ENCODE measurements around the gene MB21D2. TPM values are rescaled to one million over a fixed set of nuclear protein-coding genes. Genes with fewer than 3 reads are reported as not detected.

Gene MB21D2
- total RNA-seq, 2 donors from 2014 or later, result 0.45 to 1.7 TPM

GRCh38 chr3:192875971-192876565 is 41.6 kb downstream of the MB21D2 start:
- H3K36me3 Mint-ChIP-seq, result no peaks in the 10 kb centered on the region
- ATAC-seq, result no peak
- H3K27me3 Mint-ChIP-seq, result peaks cover 0 to 5% of the 10 kb centered on the region in 2 donors
- peaks cover 4% of the 10 kb centered on the region for H3K9me3 Mint-ChIP-seq
- H3K4me1 Mint-ChIP-seq (ENCODE audit: low read depth in 2 of 2), result no peaks in the 10 kb centered on the region
- H3K4me3 Mint-ChIP-seq, result no peak overlapping the region
- no peak for DNase-seq (ENCODE audit: low spot score)
- H3K27ac Mint-ChIP-seq, result no peak overlapping the region

DNA sequence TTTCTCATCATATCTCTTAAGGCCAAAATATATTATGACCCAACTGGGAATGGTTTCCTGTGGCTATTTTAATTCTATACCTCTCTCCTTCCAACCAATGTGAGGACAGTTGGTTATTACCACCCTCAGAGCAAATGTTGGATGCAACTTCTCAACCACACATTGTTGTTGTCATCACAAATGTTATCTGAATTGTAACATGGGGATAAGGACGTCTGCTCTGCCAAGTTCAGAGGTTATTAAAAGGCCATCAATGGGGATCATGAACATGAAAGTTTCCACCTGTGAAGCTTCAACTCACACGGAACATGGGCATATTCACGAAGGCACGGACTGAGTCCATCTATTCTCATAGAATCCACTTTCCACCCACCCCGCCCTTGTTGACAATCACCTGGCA is 46.8 kb downstream of the MB21D2 start:
- Mint-ChIP-seq H3K9me3 (no peaks in the 10 kb centered on the region), H3K36me3 (no peaks in the 10 kb centered on the region), H3K4me3 (no peak overlapping the region), H3K27me3 (no peaks in the 10 kb centered on the region), H3K4me1 (ENCODE audit: low read depth in 2 of 2) (no peaks in the 10 kb centered on the region), H3K27ac (no peak overlapping the region)
- no peak for ATAC-seq
- no peak for DNase-seq (ENCODE audit: low spot score)

DNA sequence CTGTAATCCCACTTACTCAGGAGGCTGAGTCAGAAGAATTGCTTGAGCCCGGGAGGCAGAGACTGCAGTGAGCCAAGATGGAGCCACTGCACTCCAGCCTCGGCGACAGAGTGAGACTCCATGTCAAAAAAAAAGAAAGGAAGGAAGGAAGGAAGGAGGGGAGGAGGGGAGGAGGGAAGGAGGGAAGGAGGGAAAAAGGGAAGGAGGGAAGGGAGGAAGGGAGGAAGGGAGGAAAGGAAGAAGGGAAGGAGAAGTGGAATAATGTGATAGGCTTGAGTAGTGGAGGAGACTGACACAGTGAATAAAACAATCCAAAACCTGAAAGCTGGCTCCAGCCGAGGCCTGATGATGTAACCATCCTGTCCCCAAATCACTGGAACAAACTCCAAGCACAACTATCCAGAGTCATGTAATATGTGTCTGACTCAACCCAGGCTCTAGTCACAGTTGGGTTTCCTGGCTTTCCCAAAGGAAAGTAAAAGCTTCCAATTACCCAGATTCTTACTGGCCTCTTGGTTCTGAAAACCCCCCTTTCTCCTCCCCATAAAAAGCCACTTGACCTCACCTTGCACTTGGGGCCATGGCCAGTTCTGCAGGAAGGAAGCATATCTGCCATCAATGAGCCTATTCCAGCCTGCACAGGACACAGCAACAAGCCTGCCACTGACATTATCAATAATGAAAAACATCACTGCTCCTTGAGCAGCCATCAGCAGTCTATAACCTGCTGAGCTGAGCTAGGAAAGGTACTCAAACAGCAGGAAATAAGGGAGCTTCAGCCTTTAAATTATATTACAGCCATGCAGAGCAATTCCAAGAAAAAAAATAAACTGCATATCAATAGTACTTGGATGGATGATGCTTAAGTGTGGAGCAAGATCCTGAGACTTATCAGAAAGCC is 48.3 kb downstream of the MB21D2 start:
- Mint-ChIP-seq H3K27ac (no peak overlapping the region), H3K27me3 (no peaks in the 10 kb centered on the region), H3K4me1 (ENCODE audit: low read depth in 2 of 2) (no peaks in the 10 kb centered on the region)

GRCh38 chr3:192867645-192868044 is 50.0 kb downstream of the MB21D2 start:
- DNase-seq (ENCODE audit: low spot score), result no peak
- Mint-ChIP-seq H3K4me3 (no peak overlapping the region), H3K9me3 (no peaks in the 10 kb centered on the region), H3K36me3 (no peaks in the 10 kb centered on the region), H3K4me1 (ENCODE audit: low read depth in 2 of 2) (no peaks in the 10 kb centered on the region), H3K27me3 (no peaks in the 10 kb centered on the region), H3K27ac (no peak overlapping the region)
- ATAC-seq, result no peak

More for the DNA sequence above, 48.3 kb downstream of the MB21D2 start:
- H3K9me3 Mint-ChIP-seq, result no peaks in the 10 kb centered on the region
- no peak for DNase-seq (ENCODE audit: low spot score)
- no peak for ATAC-seq
- no peaks in the 10 kb centered on the region for H3K36me3 Mint-ChIP-seq
- H3K4me3 Mint-ChIP-seq, result no peak overlapping the region

GRCh38 chr3:192866804-192867203 is 50.9 kb downstream of the MB21D2 start:
- no peak overlapping the region for H3K27ac Mint-ChIP-seq
- peak in 1 of 2 donors; percentile 28 for ATAC-seq
- H3K4me3 Mint-ChIP-seq, result no peak overlapping the region
- no peaks in the 10 kb centered on the region for H3K27me3 Mint-ChIP-seq
- no peaks in the 10 kb centered on the region for H3K36me3 Mint-ChIP-seq
- H3K4me1 Mint-ChIP-seq (ENCODE audit: low read depth in 2 of 2), result no peaks in the 10 kb centered on the region
- DNase-seq (ENCODE audit: low spot score), result no peak
- no peaks in the 10 kb centered on the region for H3K9me3 Mint-ChIP-seq

DNA sequence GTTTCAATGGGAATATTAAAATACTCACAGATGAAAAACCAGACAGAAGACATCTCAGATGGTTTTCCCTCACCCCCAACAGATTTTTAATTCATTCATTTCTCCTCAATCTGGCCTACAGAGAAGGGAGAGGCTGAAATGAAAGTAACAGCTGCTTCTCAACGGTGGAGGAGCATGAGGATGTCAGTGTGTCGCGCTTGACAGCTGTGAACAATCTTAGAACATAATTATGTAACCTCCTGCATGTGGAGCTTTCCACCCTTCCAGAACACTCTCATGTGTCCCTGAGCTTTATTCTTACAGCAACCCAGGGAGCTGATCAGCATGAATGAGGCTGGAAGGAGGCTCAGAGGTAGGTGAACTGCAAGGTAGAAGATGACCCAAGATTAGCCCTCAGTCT is 52.7 kb downstream of the MB21D2 start:
- Mint-ChIP-seq H3K36me3 (no peaks in the 10 kb centered on the region), H3K4me1 (ENCODE audit: low read depth in 2 of 2) (no peaks in the 10 kb centered on the region), H3K27ac (no peak overlapping the region), H3K4me3 (no peak overlapping the region), H3K9me3 (no peaks in the 10 kb centered on the region), H3K27me3 (no peaks in the 10 kb centered on the region)
- DNase-seq (ENCODE audit: low spot score), result no peak
- ATAC-seq, result no peak

DNA sequence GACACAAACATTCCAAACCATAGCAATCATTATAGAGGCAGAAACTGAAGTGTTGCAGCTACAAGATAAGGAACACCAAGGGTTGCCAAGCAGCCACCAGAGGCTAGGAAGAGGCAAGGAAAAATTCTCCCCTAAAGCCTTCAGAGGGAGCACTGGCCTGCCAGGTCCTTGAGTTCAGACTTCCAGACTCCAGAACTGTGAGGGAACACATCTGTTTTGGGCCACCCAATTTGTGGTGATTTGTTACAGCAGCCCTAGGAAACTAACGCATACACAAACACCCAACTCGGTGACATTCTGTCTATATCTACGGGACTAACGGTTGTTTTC is 54.6 kb downstream of the MB21D2 start:
- ATAC-seq (no peak), DNase-seq (ENCODE audit: low spot score) (no peak)
- no peak overlapping the region for H3K27ac Mint-ChIP-seq
- H3K4me3 Mint-ChIP-seq, result no peak overlapping the region
- peaks cover 0 to 4% of the 10 kb centered on the region in 2 donors for H3K27me3 Mint-ChIP-seq
- no peaks in the 10 kb centered on the region for H3K4me1 Mint-ChIP-seq (ENCODE audit: low read depth in 2 of 2)
- H3K9me3 Mint-ChIP-seq, result no peaks in the 10 kb centered on the region
- H3K36me3 Mint-ChIP-seq, result no peaks in the 10 kb centered on the region

DNA sequence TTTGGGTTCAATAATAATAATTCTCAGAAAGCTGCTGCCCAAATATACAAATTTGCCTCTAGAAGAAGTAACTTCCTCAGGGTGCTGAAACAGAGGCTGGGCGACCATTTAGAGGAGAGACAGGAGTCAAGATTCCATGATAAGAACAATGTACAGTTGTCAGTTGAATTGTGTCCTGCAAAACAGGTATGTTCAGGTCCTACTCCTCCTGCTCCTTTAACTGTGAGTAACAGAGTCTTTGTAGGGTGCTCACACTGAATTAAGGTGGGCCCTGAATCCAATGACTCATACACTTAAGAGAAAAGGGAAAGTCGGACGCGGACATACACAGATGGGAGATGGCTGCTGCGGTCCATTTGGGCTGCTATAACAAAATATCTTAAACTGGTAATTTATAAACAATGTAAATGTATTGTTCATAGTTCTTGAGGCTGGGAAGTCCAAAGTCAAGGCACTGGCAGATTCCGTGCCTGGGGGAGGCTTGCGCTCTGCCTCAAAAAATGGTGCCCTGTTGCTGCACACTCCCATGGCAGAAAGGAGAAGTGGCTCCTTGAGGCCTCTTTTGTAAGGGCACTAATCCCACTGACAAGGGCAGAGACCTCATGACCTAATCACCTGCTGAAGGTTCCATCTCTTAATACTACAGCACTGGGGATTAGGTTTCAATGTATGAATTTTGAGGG is 55.1 kb downstream of the MB21D2 start:
- DNase-seq (ENCODE audit: low spot score), result no peak
- no peak for ATAC-seq
- Mint-ChIP-seq H3K4me3 (no peak overlapping the region), H3K4me1 (ENCODE audit: low read depth in 2 of 2) (no peaks in the 10 kb centered on the region), H3K27me3 (peaks cover 0 to 4% of the 10 kb centered on the region in 2 donors), H3K9me3 (no peaks in the 10 kb centered on the region), H3K36me3 (no peaks in the 10 kb centered on the region), H3K27ac (no peak overlapping the region)

DNA sequence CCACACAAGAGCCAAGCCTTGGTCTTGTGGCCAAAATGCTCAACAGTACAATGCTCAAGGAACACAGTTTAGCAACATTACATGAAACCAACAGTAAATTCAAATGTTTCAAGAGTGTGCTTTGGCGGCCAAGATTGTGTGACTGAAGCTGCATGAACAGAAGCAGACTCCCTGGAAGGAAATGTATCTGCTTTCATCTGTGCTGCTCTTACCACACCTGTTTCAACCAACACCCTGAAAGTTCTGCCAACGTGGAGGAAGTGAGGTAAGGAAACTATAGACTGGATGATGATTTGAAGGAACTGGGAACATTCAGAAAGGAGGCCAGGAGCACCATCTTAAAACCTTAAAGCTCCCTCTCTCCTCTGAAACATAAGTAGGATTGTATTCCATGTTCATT is 55.7 kb downstream of the MB21D2 start:
- H3K36me3 Mint-ChIP-seq, result no peaks in the 10 kb centered on the region
- peaks cover 4 to 7% of the 10 kb centered on the region in 2 donors for H3K27me3 Mint-ChIP-seq
- no peak overlapping the region for H3K27ac Mint-ChIP-seq
- ATAC-seq (no peak), DNase-seq (ENCODE audit: low spot score) (no peak)
- H3K4me1 Mint-ChIP-seq (ENCODE audit: low read depth in 2 of 2), result no peaks in the 10 kb centered on the region
- H3K4me3 Mint-ChIP-seq, result no peak overlapping the region
- H3K9me3 Mint-ChIP-seq, result no peaks in the 10 kb centered on the region

DNA sequence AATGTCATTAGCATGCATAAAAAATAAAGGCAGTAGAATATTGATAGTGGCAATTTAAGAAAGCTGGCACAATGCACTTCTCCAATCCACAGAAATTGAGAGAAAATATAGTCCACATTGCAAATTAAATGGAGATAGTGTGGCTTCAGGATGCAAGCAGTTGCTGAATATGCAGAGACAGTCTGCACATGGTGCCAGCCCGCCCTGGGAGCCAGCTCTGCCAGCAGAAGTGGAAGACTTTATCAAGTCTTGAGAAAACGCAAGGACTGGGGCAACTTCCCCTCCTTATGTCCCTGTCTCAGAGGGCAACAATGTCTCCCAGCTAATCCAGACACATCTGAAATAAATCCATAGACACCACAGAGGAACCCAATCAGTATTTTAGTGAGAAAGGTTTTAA is 57.2 kb downstream of the MB21D2 start:
- DNase-seq (ENCODE audit: low spot score) (no peak), ATAC-seq (no peak)
- Mint-ChIP-seq H3K36me3 (no peaks in the 10 kb centered on the region), H3K9me3 (no peaks in the 10 kb centered on the region), H3K27me3 (peaks cover 6 to 8% of the 10 kb centered on the region in 2 donors), H3K4me3 (no peak overlapping the region), H3K4me1 (ENCODE audit: low read depth in 2 of 2) (no peaks in the 10 kb centered on the region), H3K27ac (no peak overlapping the region)

DNA sequence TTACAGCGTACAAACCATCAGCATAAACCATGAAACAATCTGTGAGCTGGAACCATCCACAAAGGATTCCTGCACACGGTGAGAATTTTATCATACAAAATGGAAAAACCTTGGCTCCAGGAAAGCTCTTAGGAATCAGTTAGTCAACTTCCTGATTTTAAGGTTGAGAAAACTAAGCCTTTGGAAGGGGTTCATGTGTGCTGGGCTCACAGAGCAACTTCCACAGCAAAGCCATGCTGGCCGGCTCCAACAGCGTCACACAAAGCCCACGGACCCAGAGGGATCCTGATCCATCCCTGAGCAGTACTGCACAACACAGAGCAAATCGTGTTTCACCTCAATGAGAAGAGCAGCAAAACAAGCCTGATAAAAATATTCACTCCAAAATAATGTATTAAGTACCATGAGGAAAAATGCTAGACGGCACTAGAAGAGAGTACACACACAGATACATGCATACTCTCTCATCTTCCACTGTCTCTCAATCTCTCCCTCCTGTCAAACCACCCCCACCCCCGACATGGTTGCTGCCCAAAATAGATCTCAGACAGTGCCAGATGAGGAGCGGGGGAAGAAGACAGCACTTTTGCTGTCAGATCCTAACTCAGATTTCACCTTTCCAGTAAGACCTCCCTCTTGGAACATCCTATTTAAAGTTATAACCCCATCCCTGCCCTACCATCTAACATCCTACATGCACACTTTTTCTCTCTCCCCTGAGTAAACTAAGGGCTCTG is 58.6 kb downstream of the MB21D2 start:
- Mint-ChIP-seq H3K36me3 (no peaks in the 10 kb centered on the region), H3K4me1 (ENCODE audit: low read depth in 2 of 2) (no peaks in the 10 kb centered on the region), H3K4me3 (no peak overlapping the region), H3K27ac (no peak overlapping the region), H3K9me3 (no peaks in the 10 kb centered on the region), H3K27me3 (peaks cover 6 to 8% of the 10 kb centered on the region in 2 donors)
- ATAC-seq (no peak), DNase-seq (ENCODE audit: low spot score) (no peak)

DNA sequence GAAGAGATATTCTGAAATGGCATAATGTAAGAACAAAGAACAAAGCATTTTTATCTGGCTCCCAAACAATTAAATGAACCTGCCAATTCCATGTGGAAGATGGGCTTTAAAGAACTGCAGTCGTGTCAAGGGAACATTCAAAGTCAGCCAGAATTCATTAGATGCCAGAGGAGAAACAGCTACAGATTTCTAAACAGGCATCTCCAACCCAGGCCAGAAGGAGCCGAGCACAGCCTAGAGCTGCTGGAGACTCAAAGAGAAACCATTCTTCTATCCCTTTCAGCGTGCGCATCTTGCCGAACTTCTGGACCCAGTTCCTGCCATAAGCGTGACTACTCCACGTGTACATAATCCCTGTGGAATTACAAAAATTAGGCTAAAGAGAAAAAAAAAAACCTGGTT is 60.4 kb downstream of the MB21D2 start:
- Mint-ChIP-seq H3K36me3 (no peaks in the 10 kb centered on the region), H3K4me1 (ENCODE audit: low read depth in 2 of 2) (no peaks in the 10 kb centered on the region), H3K27me3 (peaks cover 6 to 13% of the 10 kb centered on the region in 2 donors), H3K9me3 (no peaks in the 10 kb centered on the region), H3K4me3 (no peak overlapping the region), H3K27ac (no peak overlapping the region)
- ATAC-seq, result no peak
- no peak for DNase-seq (ENCODE audit: low spot score)

- Mint-ChIP-seq H3K9me3 (no peaks in the 10 kb centered on the region), H3K4me1 (ENCODE audit: low read depth in 2 of 2) (peaks cover 0 to 4% of the 10 kb centered on the region in 2 donors), H3K4me3 (no peak overlapping the region), H3K36me3 (no peaks in the 10 kb centered on the region), H3K27ac (no peak overlapping the region), H3K27me3 (peaks cover 6 to 17% of the 10 kb centered on the region in 2 donors)
- DNase-seq (ENCODE audit: low spot score) (no peak), ATAC-seq (no peak)
Measured at GRCh38 chr3:192855434-192855833, 62.2 kb downstream of the MB21D2 start.

Data from natural killer cell treated with Interleukin-12 subunit alpha and Interleukin-12 subunit beta and Interleukin-15 and Interleukin-18, amount 100 ng/mL, for 72 hours (primary cell).